GM18517 (cell line): ENCODE measurements around the gene SCARF2.
"Not testable (repeated sequence)": the region's sequence is repeated elsewhere in the genome, so short reads cannot be mapped to it uniquely, and the experiment has no call there.

Experiments
- ATAC-seq: cut with Tn5 transposase; IDR thresholded peaks from one replicate; pipeline ENCODE4 v1.9.1; 2021; ENCODE audit warnings: mild to moderate bottlenecking, moderate library complexity; ENCODE audit not compliant: unreplicated experiment

SCARF2 gene

GRCh38 chr22:20429254-20430100 lies 8.1 kb downstream of the SCARF2 start:
- ATAC-seq, result no peak

GRCh38 chr22:20428496-20429253 lies 8.9 kb downstream of the SCARF2 start:
- no peak for ATAC-seq

GRCh38 chr22:20427945-20428417 lies 9.6 kb downstream of the SCARF2 start:
- ATAC-seq, result no peak

GRCh38 chr22:20427104-20427944 lies 10.3 kb downstream of the SCARF2 start:
- ATAC-seq, result no peak

GRCh38 chr22:20426259-20426615 lies 11.4 kb downstream of the SCARF2 start:
- no peak for ATAC-seq

GRCh38 chr22:20425566-20426258 lies 11.9 kb downstream of the SCARF2 start:
- no peak for ATAC-seq

GRCh38 chr22:20424932-20425565 lies 12.6 kb downstream of the SCARF2 start:
- no peak for ATAC-seq

- no peak for ATAC-seq
Observed at GRCh38 chr22:20424568-20424931, 13.1 kb downstream of the SCARF2 start.

- ATAC-seq, result no peak
Observed at GRCh38 chr22:20423906-20424551, 13.6 kb downstream of the SCARF2 start.

- ATAC-seq, result no peak
Observed at GRCh38 chr22:20423008-20423905, 14.4 kb downstream of the SCARF2 start.

GRCh38 chr22:20422271-20423007 lies 15.2 kb downstream of the SCARF2 start:
- ATAC-seq, result no peak

- no peak for ATAC-seq
Observed at GRCh38 chr22:20421507-20421874, 16.1 kb downstream of the SCARF2 start.

GRCh38 chr22:20420157-20420842 lies 17.3 kb downstream of the SCARF2 start:
- ATAC-seq, result no peak

GRCh38 chr22:20419664-20419951 lies 18.0 kb downstream of the SCARF2 start:
- ATAC-seq, result no peak

- no peak for ATAC-seq
Observed at GRCh38 chr22:20418211-20418788, 19.3 kb downstream of the SCARF2 start.

GRCh38 chr22:20415699-20416098 lies 21.9 kb downstream of the SCARF2 start:
- not testable (repeated sequence) for ATAC-seq

- not testable (repeated sequence) for ATAC-seq
Observed at GRCh38 chr22:20415241-20415640, 22.4 kb downstream of the SCARF2 start.
